ENCODE results near the gene FZD7. TPM values are rescaled to one million over a fixed set of nuclear protein-coding genes. Genes with fewer than 3 reads are reported as not detected.

Gene FZD7
- total RNA-seq, 6 experiments from 2014 or later, result 0.48 to 1.4 (median 0.65) TPM

DNA sequence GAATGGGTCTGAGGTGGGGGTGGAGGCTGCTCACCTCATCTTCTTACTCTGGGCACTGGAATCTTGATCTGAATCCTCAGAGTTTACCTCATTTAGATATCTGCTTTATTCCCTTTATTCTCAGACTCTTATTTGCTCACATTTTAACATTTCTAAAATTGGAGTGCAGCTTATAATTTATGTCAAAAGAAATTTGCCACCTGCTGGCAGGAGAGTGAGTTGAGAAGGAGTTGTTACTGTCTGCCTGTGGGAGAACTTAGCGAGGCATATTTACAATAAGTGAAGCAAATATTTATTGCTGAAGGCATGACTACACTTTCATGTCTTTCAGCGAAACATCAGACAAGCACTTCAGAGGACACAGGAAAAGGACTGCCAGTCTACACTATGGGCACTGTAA is 23.0 kb downstream of the FZD7 start:
- no peak overlapping the region for H3K27ac ChIP-seq
- no peak overlapping the region for H3K4me3 ChIP-seq
- TF ChIP-seq CTCF (IDR thresholded peaks at IDR 0.05) (peak; percentile 14 to 29 (median 19)), POLR2A (IDR thresholded peaks at IDR 0.05) (no peak)
- DNase-seq (no peak), ATAC-seq (no peak)
- WGBS (ENCODE audit: insufficient coverage, low coverage, low lambda C conversion rate, missing lambda C conversion rate), result 23% methylated on average over 2 of the region's 2 CpGs
- H3K27me3 ChIP-seq, result no peaks in the 10 kb centered on the region
- H3K36me3 ChIP-seq, result no peaks in the 10 kb centered on the region
- intact Hi-C loops (cut with DNase I), result no loop called here
- no peaks in the 10 kb centered on the region for H3K4me1 ChIP-seq
- H3K9me3 ChIP-seq, result no peaks in the 10 kb centered on the region

- Histone ChIP-seq H3K36me3 (no peaks in the 10 kb centered on the region), H3K4me1 (no peaks in the 10 kb centered on the region), H3K9me3 (no peaks in the 10 kb centered on the region), H3K27me3 (no peaks in the 10 kb centered on the region), H3K27ac (no peak overlapping the region), H3K4me3 (no peak overlapping the region)
- TF ChIP-seq CTCF (IDR thresholded peaks at IDR 0.05) (peak in 3 of 4 donors; percentile 4 to 24 (median 11)), POLR2A (IDR thresholded peaks at IDR 0.05) (no peak)
- no peak for ATAC-seq
- 72% methylated on average over 3 of the region's 3 CpGs for WGBS (ENCODE audit: insufficient coverage, low coverage, low lambda C conversion rate, missing lambda C conversion rate)
- no peak for DNase-seq
- intact Hi-C loops (cut with DNase I), result no loop called here
Observed at GRCh38 chr2:202060218-202060617, 26.6 kb downstream of the FZD7 start.

DNA sequence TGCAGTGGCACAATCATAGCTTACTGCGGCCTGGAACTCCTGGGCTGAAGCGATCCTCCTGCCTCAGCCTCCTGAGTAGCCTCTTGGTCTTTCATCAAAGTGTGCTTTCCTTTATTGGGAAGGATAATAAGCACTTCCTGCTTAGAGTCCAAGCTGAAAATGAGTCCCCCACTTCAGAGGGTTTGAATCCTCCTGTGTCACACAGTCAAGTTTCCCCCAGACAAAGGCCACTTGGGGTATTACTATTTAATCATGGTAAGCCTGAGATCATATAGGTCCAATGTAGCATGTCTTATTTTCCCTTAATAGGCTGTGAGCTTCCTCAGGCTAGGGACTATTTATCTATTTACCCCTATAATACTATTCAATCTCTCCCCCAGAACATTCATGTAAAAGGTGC is 28.0 kb downstream of the FZD7 start:
- no peak for DNase-seq
- H3K27me3 ChIP-seq, result no peaks in the 10 kb centered on the region
- ATAC-seq, result no peak
- WGBS (ENCODE audit: insufficient coverage, low coverage, low lambda C conversion rate, missing lambda C conversion rate), result 83% methylated on average over 2 of the region's 2 CpGs
- no peak overlapping the region for H3K4me3 ChIP-seq
- H3K9me3 ChIP-seq, result no peaks in the 10 kb centered on the region
- intact Hi-C loops (cut with DNase I), result no loop called here
- H3K27ac ChIP-seq, result no peak overlapping the region
- no peaks in the 10 kb centered on the region for H3K4me1 ChIP-seq
- TF ChIP-seq CTCF (IDR thresholded peaks at IDR 0.05), result no peak
- no peak for TF ChIP-seq POLR2A (IDR thresholded peaks at IDR 0.05)
- H3K36me3 ChIP-seq, result no peaks in the 10 kb centered on the region

GRCh38 chr2:202064171-202064880 is 30.7 kb downstream of the FZD7 start:
- 64% methylated on average over 1 of the region's 3 CpGs for WGBS (ENCODE audit: insufficient coverage, low coverage, low lambda C conversion rate, missing lambda C conversion rate)
- TF ChIP-seq CTCF (IDR thresholded peaks at IDR 0.05), result no peak
- TF ChIP-seq POLR2A (IDR thresholded peaks at IDR 0.05), result no peak
- Histone ChIP-seq H3K4me1 (no peaks in the 10 kb centered on the region), H3K4me3 (no peak overlapping the region), H3K36me3 (no peaks in the 10 kb centered on the region), H3K27me3 (no peaks in the 10 kb centered on the region), H3K27ac (no peak overlapping the region), H3K9me3 (no peaks in the 10 kb centered on the region)
- no peak for DNase-seq
- intact Hi-C loops (cut with DNase I), result no loop called here
- no peak for ATAC-seq

All from right lobe of liver (tissue), 6 donors.